GM23338 (cell line): Measurements from ENCODE around the gene SLC37A4. TPM values are rescaled to one million over a fixed set of nuclear protein-coding genes. Genes with fewer than 3 reads are reported as not detected.

ENCODE experiments used
- ATAC-seq: fragments of 200-7000 bp; cut with Tn5 transposase; 3 replicates; pipeline ENCODE4 v1.9.1; 2020
- DNase-seq: peaks from one replicate; pipeline ENCODE4 v3.0.0-alpha.2; 2015; ENCODE audit warnings: low spot score
- H2AFZ ChIP-seq: fragments of 200-600 bp; sonication (generic); 2 replicates; pipeline ENCODE4 v1.8.0; 2016; ENCODE audit warnings: antibody characterized with exemption, mild to moderate bottlenecking, moderate library complexity
- H3F3A ChIP-seq: fragments of 200-600 bp; sonication (generic); replicated peaks from 2 replicates; pipeline ENCODE4 v1.8.0; 2017; ENCODE audit warnings: antibody characterized with exemption, mixed run types, low read depth
- H3K27ac ChIP-seq: fragments of 200-600 bp; sonication (generic); 2 replicates; pipeline ENCODE4 v1.6.1; 2016; ENCODE audit warnings: low read depth
- H3K27me3 ChIP-seq: fragments of 200-600 bp; sonication (generic); 2 replicates; pipeline ENCODE4 v1.8.0; 2016; ENCODE audit warnings: mild to moderate bottlenecking, mixed run types, moderate library complexity; ENCODE audit not compliant: insufficient read depth
- H3K36me3 ChIP-seq: fragments of 200-600 bp; sonication (generic); 2 replicates; pipeline ENCODE4 v1.8.0; 2016; ENCODE audit warnings: mild to moderate bottlenecking; ENCODE audit not compliant: insufficient read depth
- H3K4me1 ChIP-seq: fragments of 200-600 bp; sonication (generic); 2 replicates; pipeline ENCODE4 v1.8.0; 2016; ENCODE audit warnings: mild to moderate bottlenecking, moderate library complexity; ENCODE audit not compliant: insufficient read depth
- H3K4me2 ChIP-seq: fragments of 200-600 bp; sonication (generic); 2 replicates; pipeline ENCODE4 v1.7.1; 2017; ENCODE audit warnings: mixed run types
- H3K4me3 ChIP-seq: fragments of 200-600 bp; sonication (generic); 2 replicates; pipeline ENCODE4 v1.6.1; 2016; ENCODE audit warnings: mixed run types
- H3K79me2 ChIP-seq: fragments of 200-600 bp; sonication (generic); replicated peaks from 2 replicates; pipeline ENCODE4 v1.8.0; 2017; ENCODE audit warnings: mild to moderate bottlenecking; ENCODE audit not compliant: insufficient read depth
- H3K9me2 ChIP-seq: fragments of 200-600 bp; sonication (generic); 2 replicates; pipeline ENCODE4 v1.8.0; 2017; ENCODE audit not compliant: insufficient read depth
- H4K20me1 ChIP-seq: fragments of 200-600 bp; sonication (generic); replicated peaks from 2 replicates; pipeline ENCODE4 v1.8.0; 2017; ENCODE audit warnings: mild to moderate bottlenecking; ENCODE audit not compliant: insufficient read depth
- H3K27ac Mint-ChIP-seq: 2 replicates; pipeline ENCODE4 v1.8.0; 2020; ENCODE audit warnings: inconsistent platforms, mild to moderate bottlenecking, moderate library complexity, mixed read lengths
- H3K27me3 Mint-ChIP-seq: 3 replicates; pipeline ENCODE4 v1.8.0; 2022; ENCODE audit warnings: low read depth, mild to moderate bottlenecking, moderate library complexity, mixed read lengths, inconsistent platforms; ENCODE audit not compliant: insufficient read depth, poor library complexity
- H3K36me3 Mint-ChIP-seq: 3 replicates; pipeline ENCODE4 v1.8.0; 2021; ENCODE audit warnings: low read depth, mild to moderate bottlenecking, inconsistent platforms, moderate library complexity, mixed read lengths
- H3K4me1 Mint-ChIP-seq: 3 replicates; pipeline ENCODE4 v1.8.0; 2020; ENCODE audit warnings: mild to moderate bottlenecking, inconsistent platforms, mixed read lengths
- H3K4me3 Mint-ChIP-seq: 3 replicates; pipeline ENCODE4 v1.8.0; 2021; ENCODE audit warnings: moderate library complexity, mild to moderate bottlenecking, inconsistent platforms, mixed read lengths
- H3K9me3 Mint-ChIP-seq: 3 replicates; pipeline ENCODE4 v1.8.0; 2020; ENCODE audit warnings: moderate library complexity, mild to moderate bottlenecking, inconsistent platforms, mixed read lengths
- CREB1 ChIP-seq: fragments of 250-450 bp; sonication (Bioruptor Pico); IDR thresholded peaks from 2 replicates; pipeline ENCODE4 v1.5.0; 2020; ENCODE audit warnings: low read depth, mild to moderate bottlenecking, moderate library complexity
- EZH2 ChIP-seq: fragments of 200-600 bp; sonication (generic); IDR thresholded peaks from one replicate; pipeline ENCODE4 v1.8.0; 2017; ENCODE audit warnings: antibody characterized with exemption, mild to moderate bottlenecking, low read depth; ENCODE audit not compliant: unreplicated experiment
- JUNB ChIP-seq: IDR thresholded peaks from one replicate; pipeline ENCODE4 v1.6.1; 2016; ENCODE audit warnings: antibody characterized with exemption; ENCODE audit not compliant: unreplicated experiment
- POLR2AphosphoS5 ChIP-seq: IDR thresholded peaks from 2 replicates; pipeline ENCODE4 v1.6.1; 2016; ENCODE audit warnings: antibody characterized with exemption, low read depth
- STAT1 ChIP-seq: IDR thresholded peaks from one replicate; pipeline ENCODE4 v1.6.1; 2016; ENCODE audit warnings: antibody characterized with exemption; ENCODE audit not compliant: unreplicated experiment
- ZNF114 ChIP-seq: fragments of 250-450 bp; sonication (Bioruptor Pico); IDR thresholded peaks from 2 replicates; pipeline ENCODE4 v1.5.0; 2020; ENCODE audit warnings: mild to moderate bottlenecking, moderate library complexity
- ZNF331 ChIP-seq: fragments of 250-450 bp; sonication (Bioruptor Pico); IDR thresholded peaks from 2 replicates; pipeline ENCODE4 v1.5.0; 2020; ENCODE audit warnings: low read depth, mild to moderate bottlenecking, moderate library complexity
- polyA plus RNA-seq: library from polyadenylated mRNA; unstranded; fragments of >200 nt; fragmentation: Nextera tagmentation; extraction: Ambion mirVana; gene quantifications from 2 replicates; pipeline ENCODE4 v1.2.1, GENCODE V29; 2016
- total RNA-seq: library from RNA; depleted of rRNA; stranded (reverse); fragments of >200 nt; shearing (Covaris generic); gene quantifications from 2 replicates; pipeline ENCODE4 v1.2.3, GENCODE V29; 2014
- TF ChIP-seq, protein P1 (sequence below), 2 experiments: fragments of 200-600 bp in 1 of 2; sonication (generic) in 1 of 2; conservative IDR thresholded peaks; 2 replicates each; pipeline versions ENCODE4 v1.5.1 to v1.6.1; 2016 to 2017; ENCODE audit warnings: antibody characterized with exemption in 2 of 2, low read depth in 2 of 2, mild to moderate bottlenecking in 2 of 2, moderate library complexity in 1 of 2
- TF ChIP-seq, protein P2 (sequence below): IDR thresholded peaks from one replicate; pipeline ENCODE4 v1.6.1; 2018; ENCODE audit warnings: antibody characterized with exemption; ENCODE audit not compliant: unreplicated experiment
- TF ChIP-seq, protein P3 (sequence below): fragments of 250-450 bp; sonication (Bioruptor Pico); IDR thresholded peaks from 2 replicates; pipeline ENCODE4 v1.5.0; 2020; ENCODE audit warnings: mild to moderate bottlenecking, moderate library complexity

SLC37A4 gene
- total and polyA plus RNA-seq, 2 experiments from 2014 or later = 23.4 to 56.4 TPM

DNA sequence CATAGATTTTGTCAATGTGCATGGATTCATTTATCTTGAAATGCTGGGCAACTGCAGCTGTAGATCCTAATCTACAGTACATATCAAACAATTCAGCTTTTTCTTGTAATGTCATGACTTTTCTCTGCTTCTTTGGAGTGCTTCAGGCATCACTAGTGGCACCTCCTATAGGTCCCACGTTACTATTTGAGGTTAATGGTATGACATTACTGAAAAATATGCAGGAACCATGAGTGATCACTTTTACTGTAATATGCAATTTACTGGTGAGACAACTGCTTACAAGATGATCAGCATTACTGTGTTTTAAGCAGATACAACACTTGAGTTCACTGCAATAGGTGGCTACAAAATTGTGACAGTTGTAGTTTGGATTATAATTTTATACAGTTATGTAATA lies 29.8 kb downstream of the SLC37A4 start (continued):
- TF ChIP-seq, protein P1, sequence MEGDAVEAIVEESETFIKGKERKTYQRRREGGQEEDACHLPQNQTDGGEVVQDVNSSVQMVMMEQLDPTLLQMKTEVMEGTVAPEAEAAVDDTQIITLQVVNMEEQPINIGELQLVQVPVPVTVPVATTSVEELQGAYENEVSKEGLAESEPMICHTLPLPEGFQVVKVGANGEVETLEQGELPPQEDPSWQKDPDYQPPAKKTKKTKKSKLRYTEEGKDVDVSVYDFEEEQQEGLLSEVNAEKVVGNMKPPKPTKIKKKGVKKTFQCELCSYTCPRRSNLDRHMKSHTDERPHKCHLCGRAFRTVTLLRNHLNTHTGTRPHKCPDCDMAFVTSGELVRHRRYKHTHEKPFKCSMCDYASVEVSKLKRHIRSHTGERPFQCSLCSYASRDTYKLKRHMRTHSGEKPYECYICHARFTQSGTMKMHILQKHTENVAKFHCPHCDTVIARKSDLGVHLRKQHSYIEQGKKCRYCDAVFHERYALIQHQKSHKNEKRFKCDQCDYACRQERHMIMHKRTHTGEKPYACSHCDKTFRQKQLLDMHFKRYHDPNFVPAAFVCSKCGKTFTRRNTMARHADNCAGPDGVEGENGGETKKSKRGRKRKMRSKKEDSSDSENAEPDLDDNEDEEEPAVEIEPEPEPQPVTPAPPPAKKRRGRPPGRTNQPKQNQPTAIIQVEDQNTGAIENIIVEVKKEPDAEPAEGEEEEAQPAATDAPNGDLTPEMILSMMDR (conservative IDR thresholded peaks at IDR 0.05; ENCODE audit: low read depth in 2 of 2) = no peak
- TF ChIP-seq, protein P2, sequence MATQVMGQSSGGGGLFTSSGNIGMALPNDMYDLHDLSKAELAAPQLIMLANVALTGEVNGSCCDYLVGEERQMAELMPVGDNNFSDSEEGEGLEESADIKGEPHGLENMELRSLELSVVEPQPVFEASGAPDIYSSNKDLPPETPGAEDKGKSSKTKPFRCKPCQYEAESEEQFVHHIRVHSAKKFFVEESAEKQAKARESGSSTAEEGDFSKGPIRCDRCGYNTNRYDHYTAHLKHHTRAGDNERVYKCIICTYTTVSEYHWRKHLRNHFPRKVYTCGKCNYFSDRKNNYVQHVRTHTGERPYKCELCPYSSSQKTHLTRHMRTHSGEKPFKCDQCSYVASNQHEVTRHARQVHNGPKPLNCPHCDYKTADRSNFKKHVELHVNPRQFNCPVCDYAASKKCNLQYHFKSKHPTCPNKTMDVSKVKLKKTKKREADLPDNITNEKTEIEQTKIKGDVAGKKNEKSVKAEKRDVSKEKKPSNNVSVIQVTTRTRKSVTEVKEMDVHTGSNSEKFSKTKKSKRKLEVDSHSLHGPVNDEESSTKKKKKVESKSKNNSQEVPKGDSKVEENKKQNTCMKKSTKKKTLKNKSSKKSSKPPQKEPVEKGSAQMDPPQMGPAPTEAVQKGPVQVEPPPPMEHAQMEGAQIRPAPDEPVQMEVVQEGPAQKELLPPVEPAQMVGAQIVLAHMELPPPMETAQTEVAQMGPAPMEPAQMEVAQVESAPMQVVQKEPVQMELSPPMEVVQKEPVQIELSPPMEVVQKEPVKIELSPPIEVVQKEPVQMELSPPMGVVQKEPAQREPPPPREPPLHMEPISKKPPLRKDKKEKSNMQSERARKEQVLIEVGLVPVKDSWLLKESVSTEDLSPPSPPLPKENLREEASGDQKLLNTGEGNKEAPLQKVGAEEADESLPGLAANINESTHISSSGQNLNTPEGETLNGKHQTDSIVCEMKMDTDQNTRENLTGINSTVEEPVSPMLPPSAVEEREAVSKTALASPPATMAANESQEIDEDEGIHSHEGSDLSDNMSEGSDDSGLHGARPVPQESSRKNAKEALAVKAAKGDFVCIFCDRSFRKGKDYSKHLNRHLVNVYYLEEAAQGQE = no peak

DNA sequence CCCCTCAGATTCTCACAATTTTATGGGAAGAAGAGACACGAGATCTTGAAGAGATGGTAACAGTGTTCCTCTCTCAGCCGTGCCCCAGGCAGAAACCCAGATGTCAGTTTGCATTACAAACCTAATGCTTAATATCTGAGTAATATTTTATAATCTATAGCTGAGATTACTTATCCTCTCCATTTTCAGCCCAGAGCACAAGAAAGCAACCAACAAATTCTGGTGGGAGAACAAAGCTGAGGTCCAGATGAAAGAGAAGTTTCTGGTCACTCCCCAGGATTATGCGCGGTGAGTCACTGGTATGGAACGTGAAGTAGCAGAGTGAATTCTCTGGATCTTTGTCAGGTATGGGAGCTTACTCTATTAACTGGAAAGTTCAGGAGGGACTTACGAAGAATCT lies 31.9 kb downstream of the SLC37A4 start:
- H2AFZ ChIP-seq = no peak overlapping the region
- peak overlapping the region; percentile 98 for H3K4me3 ChIP-seq
- H3K27me3 Mint-ChIP-seq = peaks cover 4% of the 10 kb centered on the region
- 0 out of 2 replicates have a peak, but pooled peaks cover 5% of the 10 kb centered on the region for H3F3A ChIP-seq
- H3K4me1 Mint-ChIP-seq = peaks cover 21% of the 10 kb centered on the region
- peak overlapping the region; percentile 98 for H3K27ac Mint-ChIP-seq
- 0 out of 2 replicates have a peak, but pooled peaks cover 8% of the 10 kb centered on the region for H4K20me1 ChIP-seq
- H3K4me2 ChIP-seq = peak overlapping the region; percentile 97
- DNase-seq = peak; percentile 72
- H3K36me3 Mint-ChIP-seq = peaks cover 65% of the 10 kb centered on the region
- H3K4me1 ChIP-seq = peaks cover 16% of the 10 kb centered on the region; the same call in 1 of the 2 replicates
- H3K36me3 ChIP-seq = peaks cover 22% of the 10 kb centered on the region
- peak overlapping the region; percentile 65; the same call in 1 of the 2 replicates for H3K27ac ChIP-seq
- ATAC-seq = peak; percentile 13
- H3K9me3 Mint-ChIP-seq = no peaks in the 10 kb centered on the region
- H3K9me2 ChIP-seq = 0 out of 2 replicates have a peak, but pooled peaks cover 4% of the 10 kb centered on the region
- peak overlapping the region; percentile 100 for H3K4me3 Mint-ChIP-seq
- H3K79me2 ChIP-seq = peaks cover 58% of the 10 kb centered on the region
- H3K27me3 ChIP-seq = no peaks in the 10 kb centered on the region
- no peak for TF ChIP-seq POLR2AphosphoS5
- TF ChIP-seq STAT1 = no peak
- no peak for TF ChIP-seq JUNB
- TF ChIP-seq, protein P2 = no peak
- TF ChIP-seq, protein P3, sequence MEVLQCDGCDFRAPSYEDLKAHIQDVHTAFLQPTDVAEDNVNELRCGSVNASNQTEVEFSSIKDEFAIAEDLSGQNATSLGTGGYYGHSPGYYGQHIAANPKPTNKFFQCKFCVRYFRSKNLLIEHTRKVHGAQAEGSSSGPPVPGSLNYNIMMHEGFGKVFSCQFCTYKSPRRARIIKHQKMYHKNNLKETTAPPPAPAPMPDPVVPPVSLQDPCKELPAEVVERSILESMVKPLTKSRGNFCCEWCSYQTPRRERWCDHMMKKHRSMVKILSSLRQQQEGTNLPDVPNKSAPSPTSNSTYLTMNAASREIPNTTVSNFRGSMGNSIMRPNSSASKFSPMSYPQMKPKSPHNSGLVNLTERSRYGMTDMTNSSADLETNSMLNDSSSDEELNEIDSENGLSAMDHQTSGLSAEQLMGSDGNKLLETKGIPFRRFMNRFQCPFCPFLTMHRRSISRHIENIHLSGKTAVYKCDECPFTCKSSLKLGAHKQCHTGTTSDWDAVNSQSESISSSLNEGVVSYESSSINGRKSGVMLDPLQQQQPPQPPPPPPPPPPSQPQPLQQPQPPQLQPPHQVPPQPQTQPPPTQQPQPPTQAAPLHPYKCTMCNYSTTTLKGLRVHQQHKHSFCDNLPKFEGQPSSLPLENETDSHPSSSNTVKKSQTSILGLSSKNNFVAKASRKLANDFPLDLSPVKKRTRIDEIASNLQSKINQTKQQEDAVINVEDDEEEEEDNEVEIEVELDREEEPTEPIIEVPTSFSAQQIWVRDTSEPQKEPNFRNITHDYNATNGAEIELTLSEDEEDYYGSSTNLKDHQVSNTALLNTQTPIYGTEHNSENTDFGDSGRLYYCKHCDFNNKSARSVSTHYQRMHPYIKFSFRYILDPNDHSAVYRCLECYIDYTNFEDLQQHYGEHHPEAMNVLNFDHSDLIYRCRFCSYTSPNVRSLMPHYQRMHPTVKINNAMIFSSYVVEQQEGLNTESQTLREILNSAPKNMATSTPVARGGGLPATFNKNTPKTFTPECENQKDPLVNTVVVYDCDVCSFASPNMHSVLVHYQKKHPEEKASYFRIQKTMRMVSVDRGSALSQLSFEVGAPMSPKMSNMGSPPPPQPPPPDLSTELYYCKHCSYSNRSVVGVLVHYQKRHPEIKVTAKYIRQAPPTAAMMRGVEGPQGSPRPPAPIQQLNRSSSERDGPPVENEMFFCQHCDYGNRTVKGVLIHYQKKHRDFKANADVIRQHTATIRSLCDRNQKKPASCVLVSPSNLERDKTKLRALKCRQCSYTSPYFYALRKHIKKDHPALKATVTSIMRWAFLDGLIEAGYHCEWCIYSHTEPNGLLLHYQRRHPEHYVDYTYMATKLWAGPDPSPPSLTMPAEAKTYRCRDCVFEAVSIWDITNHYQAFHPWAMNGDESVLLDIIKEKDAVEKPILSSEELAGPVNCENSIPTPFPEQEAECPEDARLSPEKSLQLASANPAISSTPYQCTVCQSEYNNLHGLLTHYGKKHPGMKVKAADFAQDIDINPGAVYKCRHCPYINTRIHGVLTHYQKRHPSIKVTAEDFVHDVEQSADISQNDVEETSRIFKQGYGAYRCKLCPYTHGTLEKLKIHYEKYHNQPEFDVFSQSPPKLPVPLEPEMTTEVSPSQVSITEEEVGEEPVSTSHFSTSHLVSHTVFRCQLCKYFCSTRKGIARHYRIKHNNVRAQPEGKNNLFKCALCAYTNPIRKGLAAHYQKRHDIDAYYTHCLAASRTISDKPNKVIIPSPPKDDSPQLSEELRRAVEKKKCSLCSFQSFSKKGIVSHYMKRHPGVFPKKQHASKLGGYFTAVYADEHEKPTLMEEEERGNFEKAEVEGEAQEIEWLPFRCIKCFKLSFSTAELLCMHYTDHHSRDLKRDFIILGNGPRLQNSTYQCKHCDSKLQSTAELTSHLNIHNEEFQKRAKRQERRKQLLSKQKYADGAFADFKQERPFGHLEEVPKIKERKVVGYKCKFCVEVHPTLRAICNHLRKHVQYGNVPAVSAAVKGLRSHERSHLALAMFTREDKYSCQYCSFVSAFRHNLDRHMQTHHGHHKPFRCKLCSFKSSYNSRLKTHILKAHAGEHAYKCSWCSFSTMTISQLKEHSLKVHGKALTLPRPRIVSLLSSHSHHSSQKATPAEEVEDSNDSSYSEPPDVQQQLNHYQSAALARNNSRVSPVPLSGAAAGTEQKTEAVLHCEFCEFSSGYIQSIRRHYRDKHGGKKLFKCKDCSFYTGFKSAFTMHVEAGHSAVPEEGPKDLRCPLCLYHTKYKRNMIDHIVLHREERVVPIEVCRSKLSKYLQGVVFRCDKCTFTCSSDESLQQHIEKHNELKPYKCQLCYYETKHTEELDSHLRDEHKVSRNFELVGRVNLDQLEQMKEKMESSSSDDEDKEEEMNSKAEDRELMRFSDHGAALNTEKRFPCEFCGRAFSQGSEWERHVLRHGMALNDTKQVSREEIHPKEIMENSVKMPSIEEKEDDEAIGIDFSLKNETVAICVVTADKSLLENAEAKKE = no peak
- no peak for TF ChIP-seq ZNF114 (CRISPR knock-in tag)
- TF ChIP-seq ZNF331 (CRISPR knock-in tag) = no peak
- no peak for TF ChIP-seq CREB1
- no peak for TF ChIP-seq EZH2
